ENCODE data around the gene CHPF2.
A peak's percentile ranks its signal among the peaks of the same experiment; 100 is the strongest.

Gene CHPF2, protein sequence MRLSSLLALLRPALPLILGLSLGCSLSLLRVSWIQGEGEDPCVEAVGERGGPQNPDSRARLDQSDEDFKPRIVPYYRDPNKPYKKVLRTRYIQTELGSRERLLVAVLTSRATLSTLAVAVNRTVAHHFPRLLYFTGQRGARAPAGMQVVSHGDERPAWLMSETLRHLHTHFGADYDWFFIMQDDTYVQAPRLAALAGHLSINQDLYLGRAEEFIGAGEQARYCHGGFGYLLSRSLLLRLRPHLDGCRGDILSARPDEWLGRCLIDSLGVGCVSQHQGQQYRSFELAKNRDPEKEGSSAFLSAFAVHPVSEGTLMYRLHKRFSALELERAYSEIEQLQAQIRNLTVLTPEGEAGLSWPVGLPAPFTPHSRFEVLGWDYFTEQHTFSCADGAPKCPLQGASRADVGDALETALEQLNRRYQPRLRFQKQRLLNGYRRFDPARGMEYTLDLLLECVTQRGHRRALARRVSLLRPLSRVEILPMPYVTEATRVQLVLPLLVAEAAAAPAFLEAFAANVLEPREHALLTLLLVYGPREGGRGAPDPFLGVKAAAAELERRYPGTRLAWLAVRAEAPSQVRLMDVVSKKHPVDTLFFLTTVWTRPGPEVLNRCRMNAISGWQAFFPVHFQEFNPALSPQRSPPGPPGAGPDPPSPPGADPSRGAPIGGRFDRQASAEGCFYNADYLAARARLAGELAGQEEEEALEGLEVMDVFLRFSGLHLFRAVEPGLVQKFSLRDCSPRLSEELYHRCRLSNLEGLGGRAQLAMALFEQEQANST

DNA sequence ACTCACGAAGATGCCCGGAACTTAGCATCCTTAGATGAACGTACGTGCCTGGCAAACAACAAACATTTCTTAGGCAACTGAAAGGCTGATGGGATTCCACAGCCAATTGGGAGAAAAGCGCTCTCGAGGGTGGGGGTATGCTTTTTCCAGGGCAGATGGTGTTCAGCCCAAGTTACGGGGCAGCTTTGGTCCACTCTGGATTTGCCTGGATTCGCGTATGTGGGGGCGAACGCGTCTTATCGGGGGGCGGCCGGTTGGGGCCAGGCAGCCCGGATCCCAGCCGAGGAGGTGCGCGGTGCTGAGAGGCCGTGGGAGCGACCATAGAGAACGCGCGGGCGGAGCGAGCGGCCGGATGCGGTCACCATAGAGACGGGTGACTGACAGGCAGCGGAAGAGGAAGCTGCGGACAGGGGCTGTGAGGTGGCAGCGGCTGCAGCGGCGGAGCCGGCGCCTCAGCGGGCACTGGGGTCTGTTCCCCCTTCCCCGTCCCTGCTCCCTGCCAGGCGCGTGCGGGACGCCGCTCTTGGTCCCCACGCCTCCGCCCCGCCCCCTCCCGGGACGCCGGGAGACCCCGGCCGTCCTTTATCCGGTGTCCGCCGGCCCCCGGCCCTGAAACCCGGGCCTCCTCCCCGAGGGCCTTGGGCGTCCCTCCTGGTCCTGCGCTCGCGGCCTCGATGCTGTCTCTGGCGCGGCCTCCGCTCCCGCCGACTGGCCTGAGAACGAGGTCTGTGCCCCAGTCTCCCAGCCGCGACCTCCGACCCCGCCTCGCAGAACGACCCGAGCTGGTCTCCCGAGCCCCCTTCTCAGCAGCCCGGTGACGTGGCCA lies at the start of gene CHPF2:
Gene CHPF2, plus strand, starts transcription at position 393 of the 826 bp plus-strand sequence. CDS start 1,529 bp downstream, outside the sequence.
- DNase-seq (ENCODE audit: low read depth in 3 of 3): peak; percentile 78 to 89 (median 81)

DNA sequence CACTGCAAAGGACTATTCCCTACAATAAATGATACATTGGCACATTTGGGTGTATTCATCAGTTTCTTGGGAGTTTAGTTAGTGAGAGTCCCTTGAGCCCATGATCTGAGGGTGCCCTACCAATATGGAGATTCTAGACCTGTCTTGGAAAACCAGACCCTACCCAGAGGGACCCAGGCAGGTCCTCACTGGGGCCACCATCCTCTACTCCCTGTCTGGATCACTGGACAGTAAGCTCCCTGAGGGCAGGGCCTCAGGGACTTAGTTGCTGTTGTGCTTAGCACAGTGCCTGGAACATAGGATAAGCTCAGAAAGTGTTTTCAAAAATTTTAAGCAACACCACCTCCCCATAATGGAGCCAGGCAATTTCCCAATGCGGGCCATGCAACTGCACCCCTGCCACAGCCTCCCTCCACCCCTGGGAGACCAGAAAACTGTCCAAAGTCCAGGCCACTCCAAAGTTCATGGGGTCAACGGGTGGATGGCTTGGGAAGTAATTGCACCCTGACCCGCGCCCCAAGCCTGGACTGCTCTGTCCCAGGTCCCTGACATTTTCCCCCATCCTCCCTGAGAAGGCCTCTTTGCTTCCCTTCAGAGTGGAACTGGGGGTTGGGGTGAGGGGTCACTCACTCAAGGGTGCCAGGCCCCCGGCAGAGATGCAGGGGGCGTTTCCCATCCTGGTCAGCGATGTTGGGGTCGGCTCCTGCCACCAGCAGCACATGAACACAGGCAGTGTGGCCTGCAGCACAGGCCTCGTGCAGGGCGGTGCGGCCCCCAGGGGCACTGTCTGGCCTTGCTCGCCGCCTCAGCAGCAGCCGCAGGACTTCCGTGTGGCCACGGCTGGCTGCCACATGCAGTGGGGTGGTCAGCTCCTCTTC lies 46.3 kb upstream of the CHPF2 start:
- DNase-seq (ENCODE audit: low read depth in 3 of 3): no peak

DNA sequence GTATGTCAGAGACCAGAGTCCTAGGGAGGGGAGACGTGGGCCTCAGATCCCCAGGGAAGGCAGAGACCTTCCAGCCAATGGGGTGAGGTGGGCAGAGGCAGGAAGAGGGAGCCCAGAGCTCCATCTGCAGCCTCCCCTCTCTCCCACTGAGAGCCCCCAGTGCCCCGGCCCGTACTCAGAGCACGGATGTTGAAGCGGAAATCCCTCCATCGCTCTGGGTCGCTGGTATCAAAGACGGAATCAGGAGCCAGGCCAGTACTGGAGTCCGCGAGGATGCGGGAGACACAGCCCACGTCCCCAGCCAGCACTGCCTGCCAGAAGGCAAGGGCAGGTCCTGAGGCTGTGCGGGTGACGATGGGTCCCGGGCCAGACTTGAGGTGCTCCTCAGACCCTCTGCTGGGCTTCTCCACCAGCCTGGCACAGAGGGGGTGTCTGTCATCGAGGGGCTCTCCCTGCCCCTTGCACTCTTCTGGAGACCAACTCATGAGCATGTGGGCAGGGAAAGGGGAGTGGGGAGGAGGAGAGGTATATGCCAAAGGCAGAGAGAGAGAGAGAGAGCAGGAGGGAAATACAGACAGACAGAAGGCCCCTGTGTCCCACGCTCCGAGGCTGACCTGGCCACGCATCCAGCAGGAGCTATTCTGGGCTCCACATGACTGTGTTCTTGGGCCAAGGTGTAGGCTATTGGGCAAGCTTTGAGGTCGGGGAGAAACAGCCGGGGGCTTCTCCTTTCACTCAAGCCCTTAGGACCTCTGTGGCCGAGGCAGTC lies 45.5 kb upstream of the CHPF2 start, which contains the start of gene ASB10:
Gene ASB10, minus strand, starts transcription at position 611 of the 769 bp plus-strand sequence. Its CDS starts 120 bp downstream, at position 491.
- no peak for DNase-seq (ENCODE audit: low read depth in 3 of 3)

DNA sequence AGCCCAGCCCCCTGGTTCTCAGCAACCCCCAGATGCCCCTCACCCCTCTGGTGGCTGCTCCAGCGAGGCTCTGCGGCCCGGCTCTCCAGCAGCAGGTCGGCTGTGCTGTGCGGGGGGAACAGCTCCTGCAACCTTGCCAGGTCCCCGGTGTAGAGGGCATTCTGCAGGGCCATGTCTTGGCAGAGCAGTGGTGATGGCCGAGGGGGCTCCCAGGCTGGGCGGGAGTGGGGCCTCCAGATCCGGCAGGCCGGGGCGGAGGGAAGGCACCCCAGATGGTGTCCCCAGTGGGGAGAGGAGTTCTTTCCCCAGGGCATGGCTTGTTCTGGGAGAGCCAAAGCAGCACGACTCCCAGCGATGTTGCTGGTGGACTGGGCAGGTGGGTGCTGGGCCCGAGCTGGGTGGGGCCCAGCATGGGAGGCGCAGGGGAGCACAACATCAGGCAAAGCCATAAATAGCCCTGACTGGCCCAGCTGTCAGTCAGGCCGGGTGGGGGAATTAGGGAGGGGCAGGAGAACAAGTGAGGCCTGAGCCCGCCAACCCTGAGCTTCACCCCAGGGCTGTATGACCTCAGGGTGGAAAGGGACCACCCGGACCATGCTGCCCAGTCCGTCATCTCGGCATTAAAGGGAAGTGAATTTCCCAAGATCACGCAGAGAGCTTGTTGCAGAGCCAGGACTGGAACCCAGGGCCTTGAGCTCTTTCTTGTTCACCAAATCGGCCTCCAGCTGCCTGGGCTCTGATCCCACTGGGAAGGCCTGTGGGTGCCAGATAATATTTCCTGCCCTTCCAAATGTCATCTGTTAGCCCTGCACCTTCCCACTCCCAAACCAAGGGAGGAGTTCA lies 44.7 kb upstream of the CHPF2 start:
- DNase-seq (ENCODE audit: low read depth in 3 of 3): no peak

DNA sequence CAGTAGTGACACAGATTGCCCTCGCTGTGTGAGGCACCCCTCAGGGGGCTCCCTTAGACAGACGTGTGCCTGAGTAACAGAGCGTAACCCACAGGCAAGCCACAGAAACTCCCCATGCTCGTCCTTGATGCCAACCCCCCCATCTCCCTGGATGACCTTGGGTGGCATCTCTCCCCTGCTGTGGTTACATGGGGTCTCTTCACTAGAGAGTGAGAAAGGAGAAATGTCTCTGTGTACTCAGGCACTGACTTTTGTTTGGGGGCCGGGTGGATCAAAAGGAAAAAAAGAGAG lies 44.1 kb upstream of the CHPF2 start:
- no peak for DNase-seq (ENCODE audit: low read depth in 3 of 3)

DNA sequence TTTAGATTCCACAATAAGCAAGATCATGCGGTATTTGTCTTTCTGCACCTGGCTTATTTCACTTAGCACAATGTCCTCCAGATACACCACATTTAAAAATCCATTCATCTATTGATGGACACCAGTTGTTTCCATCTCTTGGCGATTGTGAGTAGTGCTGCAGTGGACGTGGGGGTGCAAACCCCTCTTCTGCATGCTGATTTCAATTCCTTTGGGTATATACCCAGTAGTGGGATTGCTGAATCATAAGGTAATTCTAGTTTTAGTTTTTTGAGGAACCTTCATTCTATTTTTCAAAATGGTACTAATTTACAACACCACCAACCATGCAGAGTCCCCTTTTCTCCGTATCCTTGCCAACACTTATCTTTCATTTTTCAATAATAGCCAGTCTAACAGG lies 43.2 kb upstream of the CHPF2 start:
- DNase-seq (ENCODE audit: low read depth in 3 of 3): no peak

DNA sequence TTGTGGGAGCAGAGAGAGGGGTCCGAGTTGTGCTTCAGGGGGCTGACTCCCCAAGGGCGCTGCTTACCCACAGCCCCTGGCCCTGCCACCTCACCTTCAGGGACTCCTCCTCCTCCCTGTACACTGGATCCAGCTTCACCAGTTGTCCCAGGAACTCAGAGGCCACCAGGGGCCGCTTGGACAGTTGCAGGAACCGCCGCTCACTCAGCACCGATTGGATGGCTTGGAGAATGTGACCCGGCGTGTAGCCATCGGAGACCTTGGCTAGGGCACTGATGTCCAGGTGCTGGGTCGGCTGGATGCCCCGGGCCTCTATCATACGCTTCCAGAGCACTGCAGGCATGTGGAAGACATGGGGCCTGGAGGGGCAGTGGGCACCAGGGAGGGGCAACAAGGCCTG lies 40.7 kb upstream of the CHPF2 start:
- no peak for DNase-seq (ENCODE audit: low read depth in 3 of 3)

DNA sequence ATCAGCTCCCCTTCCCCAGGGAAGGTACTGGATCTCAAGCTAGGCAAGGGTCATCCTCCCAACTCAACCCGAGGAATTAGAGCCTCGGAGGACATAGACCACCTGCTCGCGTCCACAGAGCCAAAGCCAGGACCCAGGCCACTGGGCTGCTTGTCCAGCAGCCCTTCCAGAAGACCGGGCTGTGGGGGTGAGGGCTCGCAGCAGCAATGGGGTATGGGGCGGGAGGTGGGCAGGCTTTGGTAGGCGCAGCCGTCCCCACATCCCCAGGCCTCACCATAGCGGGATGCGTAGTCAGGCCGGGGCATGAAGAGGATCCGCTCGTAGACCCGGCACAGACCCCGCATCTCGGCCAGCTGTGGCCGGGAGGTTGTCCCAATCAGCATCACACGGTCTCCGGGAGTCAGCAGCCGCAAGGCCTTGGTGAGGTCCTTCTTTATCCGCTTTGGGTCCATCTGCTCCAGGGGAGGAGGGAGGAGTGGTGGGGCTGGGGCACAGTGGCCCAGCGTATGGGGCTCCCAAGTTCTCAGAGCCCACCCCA lies 40.2 kb upstream of the CHPF2 start:
- no peak for DNase-seq (ENCODE audit: low read depth in 3 of 3)

DNA sequence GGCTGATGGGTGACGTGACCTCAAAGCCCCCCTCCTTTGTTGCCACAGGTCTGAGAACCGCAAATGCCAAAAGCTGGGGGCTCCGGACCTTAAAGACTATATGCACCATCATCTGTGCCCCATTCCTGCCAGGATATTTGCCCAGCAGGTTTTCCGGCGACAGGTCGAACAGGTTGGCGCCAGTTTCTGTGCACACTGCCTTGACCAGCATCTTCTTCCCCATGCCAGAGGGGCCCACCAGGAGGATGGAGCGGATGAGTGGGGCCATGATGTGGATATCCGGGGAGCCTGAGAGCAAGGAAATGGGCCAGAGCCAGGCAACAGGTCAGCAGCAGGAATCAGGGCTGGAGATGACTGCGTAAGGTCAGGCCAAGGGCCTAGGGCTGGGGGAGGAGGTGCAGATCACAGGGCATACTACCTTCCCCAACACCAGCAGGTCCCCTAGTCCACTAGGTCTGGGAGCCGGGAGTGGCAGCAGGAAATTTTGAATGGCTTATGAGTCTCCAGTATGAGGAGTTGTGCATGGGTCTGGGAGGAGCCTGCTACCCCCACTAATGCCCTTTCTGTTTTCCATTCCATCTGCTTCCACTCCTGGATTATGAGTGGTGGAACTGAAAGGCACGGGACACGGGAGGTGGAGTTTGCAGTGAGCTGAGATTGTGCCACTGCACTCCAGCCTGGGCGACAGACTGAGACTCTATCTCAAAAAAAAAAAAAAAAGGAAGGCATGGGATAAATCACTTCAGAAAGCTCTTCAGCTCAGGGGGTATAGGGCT lies 38.9 kb upstream of the CHPF2 start:
- no peak for DNase-seq (ENCODE audit: low read depth in 3 of 3)

DNA sequence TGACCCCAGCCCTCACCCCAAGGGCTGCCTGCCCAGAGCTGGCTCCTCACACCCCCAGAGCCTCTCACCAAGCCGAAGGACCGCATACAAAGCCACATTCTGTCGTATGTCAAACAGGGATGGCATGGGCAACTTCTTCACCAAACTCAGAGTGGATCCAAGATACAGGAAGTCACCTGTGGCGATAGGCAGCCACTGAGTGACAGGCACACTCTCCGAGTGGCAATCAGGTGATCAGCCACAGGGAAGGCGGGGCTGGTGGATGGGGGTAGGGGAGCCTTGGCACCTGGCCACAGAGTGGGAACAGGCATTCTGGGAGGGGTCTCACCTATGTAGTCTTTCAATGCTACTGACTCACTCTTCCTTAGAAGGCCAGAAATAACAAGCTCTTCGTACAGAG lies 38.1 kb upstream of the CHPF2 start:
- DNase-seq (ENCODE audit: low read depth in 3 of 3): no peak

DNA sequence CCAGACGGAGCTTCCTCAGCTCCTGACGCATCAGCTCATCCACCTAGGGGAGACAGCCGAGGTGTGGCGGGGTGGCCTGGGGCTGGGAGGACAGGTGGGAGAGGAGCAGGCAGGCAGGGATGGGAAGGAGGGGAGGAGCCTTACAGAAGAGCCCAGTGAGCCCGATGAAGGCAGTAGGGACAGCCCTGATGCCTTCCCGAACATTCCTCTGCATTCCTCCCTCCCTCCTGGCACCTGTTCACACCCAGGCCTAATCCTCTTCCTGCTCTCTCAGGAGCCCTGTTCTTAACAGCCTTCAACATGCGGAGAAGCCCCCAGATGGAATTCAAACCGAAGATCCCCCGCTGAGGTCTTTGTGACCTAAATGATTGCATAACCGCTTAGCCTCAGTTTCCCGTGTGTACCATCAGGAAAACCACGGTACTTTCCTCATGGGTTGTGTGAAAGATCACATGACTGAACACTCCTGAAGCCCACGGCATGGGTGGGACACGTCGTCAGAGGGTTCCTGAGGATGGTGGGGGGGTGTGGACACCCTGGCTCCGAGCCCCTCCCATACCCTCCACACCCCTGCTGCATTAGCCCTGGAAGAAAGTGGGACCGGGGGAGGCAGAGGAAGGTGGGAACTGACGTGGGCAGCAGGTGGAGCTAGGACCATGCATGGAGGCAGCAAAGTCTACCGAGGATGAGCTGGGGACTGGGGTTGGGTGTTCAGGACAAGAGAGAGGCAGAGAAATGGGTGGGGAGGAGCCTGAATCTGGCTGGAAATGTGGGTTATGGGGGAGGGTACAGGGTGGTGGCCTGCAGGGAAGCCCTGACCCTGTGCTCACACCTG lies 36.5 kb upstream of the CHPF2 start:
- DNase-seq (ENCODE audit: low read depth in 3 of 3): no peak

DNA sequence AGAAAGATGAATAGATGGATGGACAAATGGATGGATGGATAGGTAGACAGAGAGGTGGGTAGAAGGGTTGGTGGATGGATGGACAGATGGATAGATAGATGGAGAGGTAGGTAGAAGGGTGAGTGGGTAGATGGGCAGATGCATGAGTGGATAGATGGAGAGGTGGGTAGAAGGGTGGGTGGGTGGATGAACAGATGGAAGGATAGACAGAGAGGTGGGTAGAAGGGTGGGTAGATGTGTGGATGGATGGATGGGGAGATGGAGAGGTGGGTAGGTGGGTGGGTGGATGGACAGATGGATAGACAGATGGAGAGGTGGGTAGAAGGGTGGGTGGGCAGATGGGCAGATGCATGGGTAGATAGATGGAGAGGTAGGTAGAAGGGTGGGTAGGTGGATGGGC lies 34.4 kb upstream of the CHPF2 start:
- DNase-seq (ENCODE audit: low read depth in 3 of 3): no peak

DNA sequence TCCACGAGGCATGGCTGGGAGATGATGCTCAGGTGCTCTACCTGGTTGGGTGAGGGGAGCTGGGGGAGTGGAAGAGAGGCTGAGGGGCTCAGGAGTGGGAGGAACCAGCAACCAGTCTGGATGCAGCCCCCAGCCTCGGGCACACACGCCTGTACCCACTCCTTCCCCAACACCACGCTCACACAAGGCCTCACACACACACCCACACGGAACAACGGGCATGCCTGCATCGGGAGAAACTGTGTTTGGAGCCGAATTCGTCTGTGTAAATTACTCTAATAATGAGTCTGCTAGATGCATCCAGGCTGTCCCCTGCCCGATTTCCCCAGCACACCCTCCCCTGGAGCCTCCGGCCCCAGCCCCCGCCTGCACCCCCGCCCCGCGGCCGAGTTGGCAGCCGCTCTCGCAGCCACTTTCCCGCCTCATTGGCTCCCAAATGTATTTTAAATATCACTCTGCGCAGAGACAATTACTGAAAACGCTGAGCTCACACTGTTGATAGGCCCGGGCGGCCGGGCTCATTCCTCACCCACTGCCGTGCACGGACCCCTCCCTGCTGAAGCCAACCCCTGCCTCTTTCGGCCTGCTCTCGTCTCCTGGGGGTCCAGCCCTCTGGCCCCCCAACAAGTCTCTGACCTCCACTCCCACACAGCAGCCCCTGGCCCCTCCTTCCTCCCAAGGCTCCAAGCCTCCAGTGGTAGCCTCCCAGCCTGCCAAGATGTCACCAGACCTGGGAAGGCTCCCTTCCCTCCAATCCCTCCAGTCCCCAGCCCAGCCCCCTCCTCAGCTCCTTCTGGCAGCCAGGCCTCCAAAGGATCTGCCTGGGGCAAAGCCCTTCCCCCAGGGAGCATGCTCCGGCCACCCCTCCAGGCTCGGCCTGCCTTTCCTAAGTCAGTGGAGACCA lies 33.1 kb upstream of the CHPF2 start:
- no peak for DNase-seq (ENCODE audit: low read depth in 3 of 3)

DNA sequence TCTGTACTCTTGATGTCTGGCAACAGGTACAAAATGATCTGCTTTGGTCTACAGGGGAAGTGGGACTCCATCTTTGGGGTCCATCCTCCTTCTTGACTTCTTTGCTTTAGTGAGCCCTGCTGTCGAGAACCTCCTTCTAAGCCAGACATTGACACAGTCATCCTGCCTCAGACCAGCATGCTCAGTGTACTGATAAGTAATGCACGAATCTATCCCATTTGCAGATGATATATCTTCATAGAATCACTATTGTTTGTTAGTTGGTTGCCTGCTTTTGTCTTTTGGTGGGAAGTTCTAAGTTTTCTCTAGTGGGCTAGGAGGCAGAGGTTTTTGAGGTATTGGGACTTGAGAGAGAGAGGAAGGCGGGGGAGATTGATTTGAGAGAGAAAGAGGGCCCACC lies 30.9 kb upstream of the CHPF2 start:
- DNase-seq (ENCODE audit: low read depth in 3 of 3): no peak

DNA sequence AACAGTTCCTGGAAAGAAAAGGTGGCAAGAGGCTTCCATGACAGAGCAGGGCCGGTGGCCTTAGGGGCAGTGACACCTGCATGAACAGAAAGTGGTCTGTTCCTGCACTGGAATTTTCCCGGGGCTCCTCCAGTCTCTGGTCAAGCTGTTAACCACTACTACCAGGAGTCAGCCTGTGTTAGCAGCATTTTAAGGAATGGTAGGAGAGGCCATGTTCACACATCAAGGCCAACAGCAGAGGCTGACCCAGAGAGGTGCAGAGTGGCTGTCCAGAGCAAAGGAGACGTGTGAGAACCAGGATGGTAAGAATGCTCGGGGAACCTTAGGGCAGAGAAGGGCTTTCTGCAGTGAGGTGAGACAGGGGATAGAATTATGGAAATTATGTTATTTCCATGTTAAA lies 30.5 kb upstream of the CHPF2 start:
- DNase-seq (ENCODE audit: low read depth in 3 of 3): no peak

DNA sequence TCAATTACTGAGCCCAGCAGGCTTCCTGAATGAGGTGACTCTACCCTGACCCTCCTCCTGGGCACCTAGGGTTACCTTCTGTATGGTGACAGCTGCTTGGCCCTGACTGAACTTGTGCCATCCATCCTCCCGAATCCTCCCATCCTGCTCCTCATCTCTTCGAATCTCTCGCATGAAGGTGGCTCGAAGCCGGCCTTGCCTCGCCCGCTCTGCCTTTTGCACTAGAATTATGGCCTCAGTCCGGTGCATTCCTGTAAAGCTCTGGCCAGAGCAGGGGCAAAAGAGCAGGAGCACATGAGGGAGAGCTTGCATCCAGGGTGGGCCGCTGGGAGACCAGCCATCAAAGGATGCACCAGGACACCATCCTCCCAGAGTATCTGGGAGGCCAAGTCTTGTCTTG lies 29.4 kb upstream of the CHPF2 start:
- DNase-seq (ENCODE audit: low read depth in 3 of 3): no peak

Data from stimulated activated CD4-positive, alpha-beta T cell treated with anti-CD3 and anti-CD28 coated beads, TNF-alpha, amount 100 ng/mL, for 24 hours (primary cell).